Measurements from ENCODE around the gene BAHCC1.

DNA sequence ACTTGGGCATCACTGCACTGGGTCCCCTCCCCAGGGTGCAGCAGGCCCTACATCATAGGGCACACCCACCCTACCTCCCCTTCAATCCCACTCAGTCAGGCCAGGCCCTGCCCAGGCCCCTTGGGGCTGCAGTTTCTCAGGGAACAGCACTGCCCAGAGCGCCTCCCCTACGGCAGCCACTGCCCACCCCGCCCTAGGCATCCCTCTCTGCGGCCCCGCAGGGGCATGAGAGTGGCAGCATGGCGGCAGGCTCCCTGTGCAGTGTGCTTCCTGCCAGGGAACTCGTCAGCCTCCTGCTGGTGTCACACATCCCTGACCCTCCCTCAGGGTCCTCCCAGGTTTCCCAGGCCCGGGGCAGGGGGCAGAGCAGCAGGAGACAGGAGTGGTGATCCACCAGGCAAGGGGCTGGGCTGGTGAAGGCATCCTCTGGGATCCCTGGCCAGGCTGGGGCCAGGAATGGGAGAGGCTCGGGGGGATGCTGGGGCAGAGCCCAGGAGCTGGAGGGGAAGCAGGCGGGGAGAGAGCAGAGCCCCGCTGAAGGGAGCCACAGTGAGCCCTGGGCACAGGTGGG lies 16.2 kb upstream of the BAHCC1 start:
- no peak for TF ChIP-seq YY1 (IDR thresholded peaks at IDR 0.05; ENCODE audit: low read depth)
- TF ChIP-seq FOXM1 (IDR thresholded peaks at IDR 0.05; ENCODE audit: borderline replicate concordance, low read depth), result no peak
- no peak for TF ChIP-seq TCF12 (IDR thresholded peaks at IDR 0.05; ENCODE audit: low read depth)
- TF ChIP-seq, protein P1, sequence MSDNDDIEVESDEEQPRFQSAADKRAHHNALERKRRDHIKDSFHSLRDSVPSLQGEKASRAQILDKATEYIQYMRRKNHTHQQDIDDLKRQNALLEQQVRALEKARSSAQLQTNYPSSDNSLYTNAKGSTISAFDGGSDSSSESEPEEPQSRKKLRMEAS (IDR thresholded peaks at IDR 0.05), result no peak
- no peak for TF ChIP-seq CREB1 (IDR thresholded peaks at IDR 0.05; ENCODE audit: low read depth)
- TF ChIP-seq ZBTB7A (IDR thresholded peaks at IDR 0.05; ENCODE audit: low read depth), result no peak
